ENCODE results near the gene YPEL2.
"Not testable (repeated sequence)": the region's sequence is repeated elsewhere in the genome, so short reads cannot be mapped to it uniquely, and the experiment has no call there.

DNA sequence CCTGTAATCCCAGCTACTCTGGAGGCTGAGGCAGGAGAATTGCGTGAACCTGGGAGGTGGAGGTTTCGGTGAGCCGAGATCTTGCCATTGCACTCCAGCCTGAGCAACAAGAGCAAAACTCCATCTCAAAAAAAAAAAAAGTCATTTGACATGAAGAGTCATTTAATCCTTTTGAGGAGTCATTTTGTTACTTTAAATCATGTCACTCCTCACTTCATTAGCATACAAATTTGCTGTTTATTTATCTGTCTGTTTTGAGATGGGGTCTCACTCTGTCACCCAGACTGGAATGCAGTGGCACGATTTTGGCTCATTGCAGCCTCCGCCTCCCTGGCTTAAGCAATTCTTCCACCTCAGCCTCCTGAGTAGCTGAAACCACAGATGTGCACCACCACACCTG is 81.0 kb downstream of the YPEL2 start:
- TF ChIP-seq, protein P1, sequence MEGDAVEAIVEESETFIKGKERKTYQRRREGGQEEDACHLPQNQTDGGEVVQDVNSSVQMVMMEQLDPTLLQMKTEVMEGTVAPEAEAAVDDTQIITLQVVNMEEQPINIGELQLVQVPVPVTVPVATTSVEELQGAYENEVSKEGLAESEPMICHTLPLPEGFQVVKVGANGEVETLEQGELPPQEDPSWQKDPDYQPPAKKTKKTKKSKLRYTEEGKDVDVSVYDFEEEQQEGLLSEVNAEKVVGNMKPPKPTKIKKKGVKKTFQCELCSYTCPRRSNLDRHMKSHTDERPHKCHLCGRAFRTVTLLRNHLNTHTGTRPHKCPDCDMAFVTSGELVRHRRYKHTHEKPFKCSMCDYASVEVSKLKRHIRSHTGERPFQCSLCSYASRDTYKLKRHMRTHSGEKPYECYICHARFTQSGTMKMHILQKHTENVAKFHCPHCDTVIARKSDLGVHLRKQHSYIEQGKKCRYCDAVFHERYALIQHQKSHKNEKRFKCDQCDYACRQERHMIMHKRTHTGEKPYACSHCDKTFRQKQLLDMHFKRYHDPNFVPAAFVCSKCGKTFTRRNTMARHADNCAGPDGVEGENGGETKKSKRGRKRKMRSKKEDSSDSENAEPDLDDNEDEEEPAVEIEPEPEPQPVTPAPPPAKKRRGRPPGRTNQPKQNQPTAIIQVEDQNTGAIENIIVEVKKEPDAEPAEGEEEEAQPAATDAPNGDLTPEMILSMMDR (IDR thresholded peaks at IDR 0.05) = not testable (repeated sequence)
- not testable (repeated sequence) for TF ChIP-seq POLR2A, POLR2AphosphoS5 (IDR thresholded peaks at IDR 0.05)
